ENCODE data around the gene CEP72.
"Not testable (repeated sequence)": the region's sequence is repeated elsewhere in the genome, so short reads cannot be mapped to it uniquely, and the experiment has no call there.

CEP72 gene

DNA sequence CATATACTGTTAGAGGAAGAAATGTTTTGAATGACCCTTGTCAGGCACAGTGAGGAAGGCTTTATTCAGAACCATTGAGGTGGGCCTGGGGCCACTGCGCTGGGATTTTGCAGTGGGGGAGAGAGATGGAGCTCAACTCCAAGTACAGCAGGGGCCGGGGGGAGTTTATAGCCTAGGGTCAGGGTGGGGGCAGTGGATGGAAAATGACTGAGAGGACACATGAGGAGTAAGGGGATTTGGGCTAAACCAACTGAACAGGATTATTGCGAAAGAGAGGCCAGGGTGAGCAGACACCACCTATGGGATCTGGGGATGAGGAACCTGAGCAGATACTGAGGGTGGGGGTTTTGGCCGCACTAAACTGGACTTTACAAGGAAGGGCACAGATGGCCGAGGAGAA is 6.3 kb downstream of the CEP72 start:
- no peak for DNase-seq

DNA sequence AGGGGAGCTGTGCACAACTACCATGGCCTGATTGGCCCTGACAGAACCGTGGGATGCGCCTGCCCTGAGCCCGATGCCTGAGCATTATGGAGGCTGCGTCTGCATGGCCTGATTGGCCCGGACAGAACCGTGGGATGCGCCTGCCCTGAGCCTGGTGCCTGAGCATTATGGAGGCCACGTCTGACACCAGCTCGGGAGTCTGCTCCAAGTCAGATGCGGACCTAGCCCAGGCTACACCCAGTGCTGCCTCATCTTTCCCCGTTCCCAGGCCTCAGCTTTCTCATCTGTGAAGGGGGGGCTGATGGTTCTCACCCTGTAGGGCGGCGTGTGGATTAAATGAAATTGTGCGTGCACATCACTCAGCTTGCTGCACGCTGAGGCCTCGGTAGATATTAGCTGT is 7.3 kb downstream of the CEP72 start:
- DNase-seq = no peak

DNA sequence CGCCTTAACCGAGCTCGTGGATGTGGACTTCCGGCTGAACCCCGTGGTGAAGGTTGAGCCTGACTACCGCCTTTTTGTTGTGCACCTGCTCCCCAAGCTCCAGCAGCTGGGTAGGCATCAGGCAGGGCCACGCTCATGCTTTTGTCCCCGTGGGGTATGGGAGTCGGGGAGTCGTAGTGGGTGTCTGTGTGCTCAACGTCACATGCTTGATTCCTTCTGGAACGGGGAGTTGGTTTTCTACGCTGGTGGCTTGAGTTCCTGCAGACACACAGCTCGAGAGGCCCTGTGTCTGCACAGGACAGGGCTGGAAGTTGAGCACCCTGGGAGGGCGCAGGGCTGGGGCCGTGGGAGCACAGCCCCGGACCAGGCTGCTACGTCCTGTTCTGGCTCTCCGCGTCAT is 8.0 kb downstream of the CEP72 start:
- no peak for DNase-seq

DNA sequence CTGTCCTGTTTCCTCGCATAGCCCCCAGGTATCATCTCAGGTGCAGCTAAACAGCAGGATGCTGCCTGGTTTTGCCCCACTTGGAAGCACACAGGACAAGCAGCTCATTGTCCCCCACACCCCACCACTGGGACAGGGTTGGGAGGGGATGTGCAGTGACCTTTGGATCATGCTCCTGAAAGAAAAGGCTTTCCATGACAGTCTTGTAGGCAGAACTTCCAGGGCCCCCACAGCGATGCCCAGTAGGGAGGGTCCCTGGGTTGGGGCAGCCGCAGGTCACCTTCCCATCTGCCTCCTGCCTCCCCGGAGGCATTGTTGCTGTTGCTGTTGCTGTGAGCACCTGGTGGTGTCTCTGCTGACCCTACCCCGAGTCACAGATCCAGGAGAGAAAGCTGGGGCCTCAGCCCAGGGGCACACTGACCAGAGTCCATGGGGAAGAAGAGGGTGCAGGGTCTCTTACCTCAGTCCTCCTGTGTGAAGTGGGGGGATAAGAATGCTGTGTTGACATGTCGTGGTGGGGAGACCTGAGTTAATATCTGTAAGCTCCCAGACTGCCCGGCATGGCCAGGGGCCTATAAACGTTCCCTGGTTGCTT is 8.5 kb downstream of the CEP72 start:
- no peak for DNase-seq

DNA sequence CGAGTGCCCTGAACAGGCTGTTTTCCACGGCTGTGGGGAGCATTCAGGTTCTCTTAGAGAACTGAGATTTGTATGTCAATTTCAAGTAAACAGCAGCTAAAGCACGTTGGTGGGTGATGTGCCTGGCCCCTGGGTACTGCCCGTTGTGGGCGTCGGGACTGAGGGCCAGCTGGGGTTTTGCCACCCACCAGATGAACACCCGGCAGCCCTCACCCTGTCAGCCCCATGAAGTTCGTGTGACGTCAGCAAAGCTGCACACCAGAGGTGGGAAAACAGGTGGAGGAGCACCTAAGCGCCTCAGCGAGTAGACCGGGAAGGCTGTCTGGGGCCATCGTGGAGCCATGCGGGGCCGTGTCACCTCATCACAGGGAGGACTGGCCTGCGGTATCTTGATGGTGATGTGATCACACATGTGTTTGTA is 9.2 kb downstream of the CEP72 start:
- DNase-seq = no peak

DNA sequence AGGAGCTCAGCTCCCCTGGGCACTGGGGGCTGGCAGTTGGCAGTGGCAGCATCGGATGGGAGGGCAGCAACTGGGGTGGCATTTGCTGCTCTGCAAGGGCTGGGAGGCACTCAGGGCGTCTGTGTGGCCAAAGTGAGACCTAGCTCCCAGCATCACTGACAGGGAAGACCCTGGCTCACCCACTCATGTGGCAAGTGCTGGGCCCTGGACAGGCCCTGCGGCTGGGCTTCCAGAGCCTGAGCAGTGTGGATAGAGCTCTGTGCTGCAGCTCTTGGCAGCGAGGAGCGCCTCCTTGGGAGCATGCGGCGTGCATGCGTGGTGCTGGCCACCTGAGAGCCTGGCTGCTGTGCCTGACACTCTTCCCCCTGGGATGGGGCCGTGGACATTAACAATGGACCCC is 10.2 kb downstream of the CEP72 start:
- no peak for DNase-seq

DNA sequence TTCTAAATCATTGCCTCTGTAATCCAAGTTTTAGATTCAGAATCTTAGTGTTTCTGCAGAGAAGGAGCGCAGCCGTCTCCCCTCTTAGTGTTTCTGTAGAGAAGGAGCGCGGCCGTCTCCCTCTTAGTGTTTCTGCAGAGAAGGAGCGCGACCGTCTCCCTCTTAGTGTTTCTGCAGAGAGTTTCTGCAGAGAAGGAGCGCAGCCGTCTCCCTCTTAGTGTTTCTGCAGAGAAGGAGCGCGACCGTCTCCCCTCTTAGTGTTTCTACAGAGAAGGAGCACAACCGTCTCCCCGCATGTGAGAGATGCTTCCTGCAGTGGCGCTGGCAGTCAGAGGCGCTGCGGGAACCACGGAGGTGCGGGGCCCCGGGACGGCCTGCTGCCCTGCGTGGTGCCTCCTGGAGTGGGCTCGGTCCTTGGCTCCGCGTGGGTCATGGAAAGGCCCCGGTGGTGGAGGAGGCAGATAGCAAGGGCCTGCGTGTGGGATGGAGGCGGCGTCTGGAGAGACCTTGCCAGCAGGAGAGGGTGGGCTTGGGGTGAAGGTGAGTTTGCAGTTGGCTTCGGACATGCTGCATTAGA is 10.9 kb downstream of the CEP72 start:
- DNase-seq = no peak

DNA sequence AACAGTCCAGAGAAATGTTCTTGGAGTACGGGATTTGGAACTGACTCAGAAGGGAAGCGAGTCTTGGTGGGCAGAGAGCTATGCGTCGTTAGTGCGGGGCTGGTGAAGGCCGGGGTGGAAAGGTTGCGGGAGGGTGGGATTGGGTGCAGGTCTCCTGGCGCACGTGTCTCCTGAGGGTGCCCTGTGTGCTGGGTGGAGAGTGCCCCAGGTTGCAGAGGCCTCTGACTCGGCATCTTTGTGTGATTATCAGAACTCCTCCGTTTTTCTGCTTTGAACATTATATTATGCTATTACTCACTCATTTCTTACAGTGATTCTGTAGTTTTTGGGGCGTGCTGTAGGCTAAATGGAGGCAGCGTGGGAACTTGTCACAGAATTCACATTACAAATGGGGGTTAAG is 11.4 kb downstream of the CEP72 start:
- no peak for DNase-seq

DNA sequence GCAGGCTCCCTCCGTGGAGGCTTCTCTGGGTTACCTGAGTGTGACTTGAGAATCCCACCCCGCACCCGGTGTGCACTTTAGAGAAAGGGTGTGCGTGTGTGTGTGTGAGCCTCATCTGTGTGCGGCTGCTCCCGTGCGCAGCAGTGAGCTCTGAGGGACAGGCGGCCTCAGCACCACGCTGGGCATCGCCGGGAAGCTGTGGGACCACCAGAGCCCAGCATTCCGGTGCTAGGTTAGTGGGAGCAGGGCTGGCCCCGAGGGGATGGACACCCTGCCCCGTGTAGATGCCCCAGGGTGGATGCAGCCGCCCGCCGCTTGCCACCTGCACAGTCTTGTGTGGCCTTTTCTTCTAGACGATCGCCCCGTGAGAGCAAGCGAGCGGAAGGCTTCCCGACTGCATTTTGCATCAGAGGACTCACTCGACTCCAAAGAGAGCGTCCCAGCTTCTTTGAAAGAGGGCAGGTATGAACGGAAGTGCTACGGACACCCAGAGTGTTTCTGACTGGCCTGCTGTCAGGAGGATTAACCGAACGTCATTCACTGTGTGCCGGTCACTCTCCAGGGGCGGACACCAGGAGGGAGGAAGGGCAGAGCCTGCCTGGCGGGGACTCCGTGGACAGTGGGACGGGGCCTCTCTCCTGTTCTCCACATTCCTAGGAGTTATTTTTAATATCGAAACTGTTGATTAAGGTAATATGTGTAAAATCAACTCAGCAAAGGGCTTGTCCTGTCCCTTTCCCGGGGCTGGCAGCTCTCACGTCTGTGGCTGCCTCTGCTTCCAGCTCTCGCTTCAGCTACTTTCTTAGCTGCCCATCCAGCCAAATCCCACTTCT is 12.2 kb downstream of the CEP72 start:
- no peak for DNase-seq

DNA sequence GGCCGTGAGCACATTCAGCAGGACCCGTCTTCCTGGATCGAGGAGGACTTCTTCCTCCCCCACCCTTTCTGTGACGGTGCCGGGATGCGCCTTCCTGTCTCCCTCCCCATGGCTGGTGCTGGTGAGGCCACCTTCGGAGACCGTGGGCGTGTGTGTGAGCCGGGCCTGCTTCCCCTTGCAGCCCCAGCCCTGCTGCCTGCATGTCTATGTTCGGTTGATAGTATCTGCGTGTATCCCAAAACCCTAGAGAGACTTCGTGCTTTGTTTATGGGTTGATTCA is 12.8 kb downstream of the CEP72 start:
- DNase-seq = no peak

DNA sequence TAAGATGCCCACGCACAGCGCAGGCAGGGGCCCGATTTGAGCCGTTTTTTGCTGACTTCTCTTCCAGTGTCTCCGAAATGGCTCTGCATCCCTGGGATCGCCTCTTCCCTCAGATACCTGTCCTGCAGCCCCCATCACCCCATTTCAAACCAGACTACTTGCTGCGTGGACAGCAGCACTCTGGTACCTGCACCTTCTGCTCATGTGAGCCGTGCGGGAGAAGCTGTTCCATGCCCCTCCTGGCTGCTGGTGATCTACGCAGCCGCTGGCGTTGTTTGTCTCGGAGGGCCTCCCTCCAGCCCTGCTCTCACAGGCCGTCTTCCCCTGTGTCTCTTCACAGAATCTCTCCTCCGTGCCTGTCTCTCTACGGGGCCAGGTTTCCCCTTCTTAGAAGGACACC is 13.4 kb downstream of the CEP72 start:
- no peak for DNase-seq

DNA sequence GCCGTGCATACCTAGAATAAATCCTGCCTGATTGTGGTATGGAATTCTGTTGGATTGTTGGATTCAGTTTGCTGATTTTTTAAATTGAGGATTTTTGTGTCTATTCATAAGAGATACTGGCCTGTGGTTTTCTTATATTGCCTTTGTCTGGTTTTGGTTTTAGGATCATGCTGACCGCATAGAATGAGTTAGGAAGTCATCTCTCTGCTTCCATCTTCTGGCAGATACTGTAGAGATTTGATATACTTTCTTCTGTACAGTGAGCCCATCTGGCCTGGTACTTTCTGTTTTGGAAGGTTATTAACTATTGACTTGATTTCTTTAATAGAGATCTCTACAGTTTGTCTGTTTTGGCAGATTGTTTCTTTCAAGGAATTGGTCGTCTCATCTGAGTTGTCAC is 14.7 kb downstream of the CEP72 start:
- DNase-seq = no peak

DNA sequence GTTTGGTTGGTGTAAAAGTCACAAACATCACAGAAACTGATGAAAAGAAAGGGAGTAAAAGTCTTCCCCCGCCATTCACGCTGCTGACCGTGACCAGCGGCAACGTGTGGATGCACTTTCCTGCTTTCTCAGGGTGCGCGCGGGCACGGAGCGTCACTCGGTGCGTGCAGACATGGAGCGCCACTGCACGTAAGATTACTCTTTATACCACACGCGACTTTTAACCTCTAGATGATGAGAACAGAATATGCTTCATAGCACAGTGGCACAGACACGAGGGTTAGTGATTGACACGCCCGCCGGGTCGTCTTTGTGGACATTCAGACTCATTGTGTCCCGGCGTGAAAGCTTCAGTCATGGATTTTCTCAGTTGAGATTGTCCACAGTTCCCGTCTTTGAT is 15.7 kb downstream of the CEP72 start:
- no peak for DNase-seq

DNA sequence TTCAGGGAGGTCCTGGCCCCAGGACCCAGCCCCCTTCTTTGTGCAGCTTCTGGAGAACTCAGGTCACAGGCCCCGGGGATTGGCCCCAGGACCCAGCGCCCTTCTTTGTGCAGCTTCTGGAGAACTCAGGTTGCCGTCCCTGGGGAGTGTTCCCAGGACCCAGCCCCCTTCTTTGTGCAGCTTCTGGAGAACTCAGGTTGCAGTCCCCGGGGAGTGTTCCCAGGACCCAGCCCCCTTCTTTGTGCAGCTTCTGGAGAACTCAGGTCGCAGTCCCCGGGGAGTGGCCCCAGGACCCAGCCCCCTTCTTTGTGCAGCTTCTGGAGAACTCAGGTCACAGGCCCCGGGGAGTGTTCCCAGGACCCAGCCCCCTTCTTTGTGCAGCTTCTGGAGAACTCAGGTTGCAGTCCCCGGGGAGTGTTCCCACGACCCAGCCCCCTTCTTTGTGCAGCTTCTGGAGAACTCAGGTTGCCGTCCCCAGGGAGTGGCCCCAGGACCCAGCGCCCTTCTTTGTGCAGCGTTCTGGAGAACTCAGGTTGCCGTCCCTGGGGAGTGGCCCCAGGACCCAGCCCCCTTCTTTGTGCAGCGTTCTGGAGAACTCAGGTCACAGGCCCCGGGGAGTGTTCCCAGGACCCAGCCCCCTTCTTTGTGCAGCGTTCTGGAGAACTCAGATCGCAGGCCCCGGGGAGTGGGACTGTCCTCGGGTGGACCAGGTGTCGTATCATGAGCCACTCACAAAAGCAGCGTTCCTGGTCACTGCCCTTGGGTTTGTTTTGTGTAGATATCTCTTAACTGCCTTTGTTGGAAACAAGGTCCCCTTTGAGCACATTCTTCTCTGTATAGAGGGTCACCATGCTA is 16.4 kb downstream of the CEP72 start:
- DNase-seq = not testable (repeated sequence)

DNA sequence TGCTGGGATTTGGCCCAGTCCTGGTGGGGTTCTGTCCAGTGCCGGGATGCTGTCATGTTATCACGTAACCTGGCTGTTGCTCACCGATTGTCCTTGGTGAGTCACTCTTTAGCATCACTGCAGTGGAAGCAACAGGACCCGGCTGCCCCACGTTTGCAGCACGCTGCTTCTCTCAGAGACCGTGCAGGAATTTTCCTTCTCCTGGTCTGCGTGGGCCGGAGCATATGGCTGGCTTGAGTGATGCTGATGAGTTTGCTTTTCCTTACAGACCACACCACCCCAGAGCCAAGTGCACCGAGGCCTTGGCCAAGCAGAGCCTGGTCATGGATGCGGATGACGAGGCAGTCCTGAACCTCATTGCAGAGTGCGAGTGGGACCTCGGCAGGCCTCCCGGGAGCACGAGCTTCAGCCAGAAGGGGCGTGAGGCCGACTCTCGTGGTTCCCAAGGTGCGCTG is 21.4 kb downstream of the CEP72 start:
- DNase-seq = no peak

DNA sequence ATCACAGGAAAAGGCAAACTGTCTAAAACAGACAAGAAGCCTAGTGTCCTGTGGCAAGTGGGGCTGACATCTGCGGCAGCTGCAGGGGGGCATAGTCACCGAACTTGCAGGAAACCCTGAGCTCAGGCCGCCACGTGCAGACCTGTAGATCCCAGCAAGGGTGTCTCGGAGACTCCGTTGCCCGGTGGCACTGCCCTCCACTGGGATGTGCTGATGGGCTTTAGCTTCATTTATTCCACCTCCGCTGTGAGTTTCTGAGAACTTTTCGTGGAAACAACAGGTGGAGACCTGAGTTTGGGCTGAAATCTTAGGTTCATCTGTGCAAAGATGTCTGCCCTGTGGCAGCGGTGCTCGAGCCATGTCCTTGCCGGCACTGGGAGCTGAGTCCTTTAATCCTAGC is 22.1 kb downstream of the CEP72 start:
- no peak for DNase-seq

DNA sequence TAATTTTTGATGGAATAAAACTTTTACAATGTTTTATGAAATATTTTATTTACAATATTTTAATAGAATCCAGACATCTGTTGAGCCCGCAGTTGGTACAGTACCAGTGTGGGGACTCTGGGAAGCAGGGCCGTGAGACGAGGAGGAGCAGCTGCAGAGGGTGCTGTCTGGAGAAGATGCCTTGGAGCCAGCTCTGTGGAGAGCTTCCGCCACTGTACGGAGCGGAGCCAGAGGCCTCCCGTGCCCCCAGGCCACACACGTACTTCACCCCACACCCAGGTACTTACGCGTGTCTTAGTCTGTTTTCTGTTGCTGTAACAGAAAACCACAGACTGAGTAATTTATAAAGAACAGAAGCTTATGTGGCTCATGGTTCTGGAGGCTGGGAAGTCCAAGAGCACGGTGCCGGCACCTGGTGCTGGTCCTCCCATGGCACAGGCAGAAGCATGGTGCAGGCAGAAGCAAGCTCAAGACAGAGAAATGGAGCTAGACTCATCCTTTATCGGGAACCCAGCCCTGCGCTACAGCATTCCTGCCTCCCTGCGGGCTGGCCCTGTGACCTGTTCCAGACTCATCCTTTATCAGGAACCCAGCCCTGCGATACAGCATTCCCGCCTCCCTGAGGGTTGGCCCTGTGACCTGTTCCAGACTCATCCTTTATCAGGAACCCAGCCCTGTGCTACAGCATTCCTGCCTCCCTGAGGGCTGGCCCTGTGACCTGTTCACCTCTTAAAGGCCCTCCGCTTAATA is 23.3 kb downstream of the CEP72 start:
- DNase-seq = no peak

DNA sequence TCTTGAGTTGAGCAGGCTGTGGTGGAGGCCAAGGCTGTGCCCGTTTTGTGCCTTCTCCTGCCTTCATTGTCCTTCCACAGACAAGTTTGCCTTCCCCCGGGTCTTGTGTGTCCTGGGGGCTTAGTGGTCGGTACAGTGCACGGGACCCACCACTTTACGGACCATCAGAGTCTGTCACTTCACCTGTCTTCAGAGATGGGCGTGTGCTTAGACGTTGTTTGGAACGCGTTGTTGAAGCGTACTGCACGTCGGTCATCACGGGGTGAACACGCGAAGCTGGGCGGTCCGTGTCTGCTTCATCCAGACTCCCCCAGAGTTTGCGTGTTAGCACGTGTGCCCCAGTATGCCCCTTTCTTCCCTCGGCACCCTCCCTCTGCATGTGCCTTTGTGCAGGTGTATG is 24.8 kb downstream of the CEP72 start:
- DNase-seq = no peak

DNA sequence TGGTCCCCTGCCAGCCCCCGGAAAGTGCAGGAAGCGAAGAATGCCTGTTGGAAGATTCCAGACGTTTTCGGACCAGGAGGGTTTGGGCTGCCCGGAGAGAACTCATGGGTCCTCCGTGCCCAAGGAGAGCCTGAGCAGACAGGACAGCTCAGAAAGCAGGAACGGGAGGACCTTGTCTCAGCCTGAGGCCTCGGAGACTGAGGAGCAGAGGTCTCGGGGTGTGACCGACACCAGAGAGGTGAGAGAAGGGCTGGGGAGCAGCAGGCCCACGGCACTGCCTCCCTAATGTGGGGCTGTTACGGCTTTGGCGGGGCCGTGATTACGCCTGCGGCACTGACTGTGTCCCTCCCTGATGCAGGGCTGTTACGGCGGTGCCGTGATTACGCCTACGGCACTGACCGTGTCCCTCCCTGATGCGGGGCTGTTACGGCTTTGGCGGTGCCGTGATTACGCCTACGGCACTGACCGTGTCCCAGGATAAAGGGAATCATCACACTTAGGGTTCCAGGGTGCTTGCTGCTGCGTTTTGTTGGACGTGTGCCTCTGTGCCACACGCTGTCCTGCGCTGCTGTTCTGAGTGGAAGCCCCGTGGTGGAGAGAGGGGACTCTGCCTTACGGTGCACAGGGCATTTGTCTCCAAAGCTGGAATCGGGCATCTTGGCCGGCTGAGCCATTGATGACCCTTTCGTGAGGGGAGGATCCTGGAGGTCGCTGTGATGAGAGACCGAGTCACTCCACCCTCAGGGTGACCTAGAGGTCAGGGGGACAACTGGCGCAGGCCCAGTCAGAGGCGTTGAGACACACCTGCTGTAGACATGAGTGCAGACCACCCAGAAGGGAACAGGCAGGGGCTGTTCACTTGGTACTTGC is 25.7 kb downstream of the CEP72 start:
- no peak for DNase-seq

DNA sequence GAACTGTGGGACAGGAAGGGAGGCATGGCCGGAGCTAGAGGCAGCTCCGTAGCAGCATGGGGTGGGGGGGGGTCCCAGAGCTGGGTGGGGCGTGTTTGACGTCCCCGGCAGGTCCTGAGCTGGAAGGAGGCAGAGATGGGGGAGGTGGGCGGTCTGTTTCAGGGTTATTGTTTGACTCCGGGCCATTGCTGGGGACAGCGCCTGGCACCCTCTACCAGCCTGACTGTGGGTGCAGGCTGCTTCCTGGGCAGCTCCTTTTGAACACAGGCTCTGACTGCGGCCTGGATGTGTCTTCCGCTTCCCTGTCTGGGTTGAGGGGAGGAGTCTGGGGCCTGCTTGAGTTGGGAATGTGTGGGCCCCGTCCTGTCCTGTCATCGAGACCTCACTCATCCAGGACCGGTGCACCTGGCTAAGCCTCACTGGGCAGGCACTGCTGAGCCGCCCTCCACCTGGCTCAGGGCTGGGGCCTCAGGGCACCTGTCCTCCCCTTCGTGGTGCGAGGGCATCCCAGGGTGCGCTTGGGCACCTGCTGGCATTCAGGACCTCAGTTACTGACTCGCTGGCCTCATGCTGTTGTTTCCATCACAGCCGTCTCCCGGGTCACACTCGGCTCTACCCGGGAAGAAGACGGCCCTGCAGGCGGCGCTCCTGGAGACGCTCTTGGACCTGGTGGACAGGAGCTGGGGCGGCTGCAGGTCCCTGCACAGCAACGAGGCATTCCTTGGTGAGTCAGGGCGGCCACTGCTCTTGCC is 26.5 kb downstream of the CEP72 start:
- no peak for DNase-seq

DNA sequence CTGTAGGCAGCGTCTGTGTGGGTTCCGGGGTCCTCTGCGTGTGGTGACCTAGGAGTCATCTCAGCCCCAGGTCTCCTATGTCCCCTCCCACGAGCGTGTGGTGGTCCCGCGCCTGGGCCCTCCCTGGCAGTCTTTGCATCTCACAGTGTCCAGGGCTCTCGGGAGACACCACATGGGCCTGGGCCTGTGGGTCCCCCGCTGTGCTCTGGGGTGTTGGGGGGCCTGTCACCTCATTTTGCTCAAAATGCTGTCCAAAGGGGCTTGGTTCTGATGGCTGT is 27.1 kb downstream of the CEP72 start:
- DNase-seq = no peak

All from T1000 (cell line).